Keratinocyte (primary cell): Measurements from ENCODE around the gene BTG4. TPM values are rescaled to one million over a fixed set of nuclear protein-coding genes. Genes with fewer than 3 reads are reported as not detected.

Experiments used
- DNase-seq: peaks from one replicate; pipeline ENCODE4 v3.0.0-alpha.2; 2011; ENCODE audit warnings: low read depth, missing footprints, low spot score
- FAIRE-seq: peaks from 2 replicates; lab custom pipeline; 2011; peaks lifted over from hg19 to GRCh38; lab: Jason Lieb, UNC
- H2AFZ ChIP-seq: 2 replicates; pipeline ENCODE4 v1.6.0; 2012; ENCODE audit warnings: low read length, control low read depth, inconsistent platforms; ENCODE audit not compliant: control insufficient read depth
- H3K27ac ChIP-seq: 2 replicates; pipeline ENCODE4 v1.5.1; 2011; ENCODE audit warnings: low read length; ENCODE audit not compliant: control insufficient read depth, insufficient read depth
- H3K27me3 ChIP-seq: 3 replicates; pipeline ENCODE4 v1.6.0; 2011; ENCODE audit warnings: low read length; ENCODE audit not compliant: control insufficient read depth, insufficient read depth; ENCODE audit errors: extremely low read depth
- H3K36me3 ChIP-seq, 2 experiments: 2 replicates in 1 of 2; 3 replicates in 1 of 2; pipeline ENCODE4 v1.5.1; 2011; ENCODE audit warnings: low read length in 2 of 2, mild to moderate bottlenecking in 1 of 2; ENCODE audit not compliant: control insufficient read depth in 2 of 2, insufficient read depth in 2 of 2; ENCODE audit errors: extremely low read depth in 1 of 2
- H3K4me1 ChIP-seq: 3 replicates; pipeline ENCODE4 v1.5.1; 2011; ENCODE audit warnings: low read length; ENCODE audit not compliant: control insufficient read depth, insufficient read depth; ENCODE audit errors: extremely low read depth
- H3K4me2 ChIP-seq: 3 replicates; pipeline ENCODE4 v1.6.0; 2011; ENCODE audit warnings: low read depth, low read length; ENCODE audit not compliant: control insufficient read depth, insufficient read depth; ENCODE audit errors: extremely low read depth
- H3K4me3 ChIP-seq, 3 experiments: fragments of 200-600 bp in 1 of 3; sonication (generic) in 1 of 3; 2 replicates in 2 of 3; 3 replicates in 1 of 3; pipeline ENCODE4 v1.5.1; 2011 to 2016; ENCODE audit warnings: low read length in 3 of 3, mild to moderate bottlenecking in 3 of 3, control low read depth in 2 of 3, inconsistent platforms in 1 of 3, low read depth in 1 of 3, mixed read lengths in 1 of 3, mixed run types in 1 of 3, moderate library complexity in 1 of 3; ENCODE audit not compliant: control insufficient read depth in 2 of 3, insufficient read depth in 2 of 3; ENCODE audit errors: extremely low read depth in 1 of 3
- H3K79me2 ChIP-seq: 2 replicates; pipeline ENCODE4 v1.6.0; 2012; ENCODE audit warnings: low read length; ENCODE audit not compliant: control insufficient read depth, insufficient read depth
- H3K9ac ChIP-seq: 3 replicates; pipeline ENCODE4 v1.6.0; 2011; ENCODE audit warnings: low read length; ENCODE audit not compliant: control insufficient read depth, insufficient read depth; ENCODE audit errors: extremely low read depth
- H3K9me1 ChIP-seq: 3 replicates; pipeline ENCODE4 v1.6.0; 2011; ENCODE audit warnings: low read length; ENCODE audit not compliant: control insufficient read depth, insufficient read depth; ENCODE audit errors: extremely low read depth
- H3K9me3 ChIP-seq: 2 replicates; pipeline ENCODE4 v1.5.1; 2012; ENCODE audit warnings: low read depth, low read length; ENCODE audit not compliant: control insufficient read depth
- H4K20me1 ChIP-seq: 3 replicates; pipeline ENCODE4 v1.6.0; 2011; ENCODE audit warnings: low read length; ENCODE audit not compliant: control insufficient read depth, insufficient read depth; ENCODE audit errors: extremely low read depth
- EZH2 ChIP-seq: IDR thresholded peaks from one replicate; pipeline ENCODE4 v1.6.1; 2012; ENCODE audit warnings: inconsistent platforms, mild to moderate bottlenecking, low read length, moderate library complexity
- dilution Hi-C: fragments of 300-500 bp; cut with MboI; formaldehyde crosslinking; loops from one replicate; pipeline ENCODE4 v1.7.0; 2020; ENCODE audit warnings: low sequenced_read_pairs; ENCODE audit not compliant: extremely low pct_ligation_motif_present
- polyA plus RNA-seq, 5 experiments: library from polyadenylated mRNA; depleted of rRNA in 3 of 5; stranded (reverse) in 3 of 5; stranded (forward) in 1 of 5; unstranded in 1 of 5; fragments of >200 nt; gene quantifications; 1 replicate in 1 of 5; 2 replicates in 3 of 5; 3 replicates in 1 of 5; pipeline versions ENCODE4 v1.2.1 to v1.2.3, GENCODE V29; 2011 to 2012; ENCODE audit warnings: missing spikeins in 2 of 5, low read depth in 1 of 5, low replicate concordance in 1 of 5
- TF ChIP-seq, protein P1 (sequence below), 3 experiments: IDR thresholded peaks in 1 of 3; conservative IDR thresholded peaks in 1 of 3; optimal IDR thresholded peaks in 1 of 3; 2 replicates in 2 of 3; 3 replicates in 1 of 3; pipeline versions ENCODE3 to v1.5.1; 2011; ENCODE audit warnings: low read length in 3 of 3, mild to moderate bottlenecking in 3 of 3, moderate library complexity in 2 of 3, control low read depth in 1 of 3, inconsistent platforms in 1 of 3; ENCODE audit not compliant: insufficient read depth in 2 of 3; ENCODE audit errors: extremely low read depth in 1 of 3

Gene BTG4
- polyA plus RNA-seq, 1 donor (not counting 4 experiments of a cell fraction or from before 2014, with no cell fraction given), result 0.12 TPM

DNA sequence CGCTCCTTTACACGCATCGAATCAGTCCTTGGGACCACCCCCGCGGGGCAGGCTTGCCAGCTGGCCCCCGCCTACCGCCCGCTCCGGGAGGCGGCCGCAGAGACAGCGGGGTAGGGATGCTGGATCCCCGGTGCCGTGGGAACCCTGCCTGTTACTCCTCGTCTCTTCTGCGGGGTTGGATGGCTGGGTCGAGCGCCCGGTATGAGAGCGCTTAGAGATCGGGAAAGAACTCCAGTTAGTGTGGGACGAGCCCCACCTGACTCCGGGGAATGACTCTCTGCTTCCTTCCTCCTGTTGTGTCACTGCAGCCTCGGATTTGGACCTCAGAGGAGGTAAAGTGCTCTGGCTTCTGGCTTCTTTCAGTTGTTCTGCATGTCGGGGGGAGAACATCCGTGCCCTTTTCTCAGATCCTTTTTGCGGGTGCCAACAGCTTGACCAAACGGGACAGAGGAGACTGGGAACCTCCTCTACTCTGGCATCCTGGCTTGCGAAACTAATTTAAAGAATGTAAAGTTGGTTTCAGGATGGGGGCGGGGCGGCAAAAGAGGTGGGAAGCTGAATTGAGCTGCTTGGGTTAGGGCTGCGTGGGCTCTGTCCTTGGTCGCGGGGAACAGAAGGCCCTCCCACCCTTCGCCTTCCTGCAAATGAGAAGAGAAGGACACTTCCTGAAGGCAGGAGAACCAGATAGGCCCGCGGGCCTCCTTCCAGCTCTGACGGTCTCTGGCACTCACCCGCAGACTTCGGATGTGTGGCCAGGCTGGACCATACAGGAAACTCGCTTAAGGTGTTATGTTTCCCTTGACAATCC, 29.3 kb upstream of the BTG4 start:
- Histone ChIP-seq H3K79me2 (no peaks in the 10 kb centered on the region), H3K4me3 (peak overlapping the region; percentile 30 to 65 (median 50)), H3K9me3 (no peaks in the 10 kb centered on the region), H3K4me1 (peaks cover 10% of the 10 kb centered on the region), H3K27me3 (peaks cover 23% of the 10 kb centered on the region), H3K9ac (peak overlapping the region; percentile 46), H4K20me1 (no peaks in the 10 kb centered on the region), H3K9me1 (no peaks in the 10 kb centered on the region), H2AFZ (peak overlapping the region; percentile 64), H3K4me2 (peak overlapping the region; percentile 87), H3K27ac (no peak overlapping the region), H3K36me3 (no peaks in the 10 kb centered on the region)
- no peak for DNase-seq
- dilution Hi-C loops, result no loop called here
- peak; percentile 35 for TF ChIP-seq EZH2
- TF ChIP-seq, protein P1, sequence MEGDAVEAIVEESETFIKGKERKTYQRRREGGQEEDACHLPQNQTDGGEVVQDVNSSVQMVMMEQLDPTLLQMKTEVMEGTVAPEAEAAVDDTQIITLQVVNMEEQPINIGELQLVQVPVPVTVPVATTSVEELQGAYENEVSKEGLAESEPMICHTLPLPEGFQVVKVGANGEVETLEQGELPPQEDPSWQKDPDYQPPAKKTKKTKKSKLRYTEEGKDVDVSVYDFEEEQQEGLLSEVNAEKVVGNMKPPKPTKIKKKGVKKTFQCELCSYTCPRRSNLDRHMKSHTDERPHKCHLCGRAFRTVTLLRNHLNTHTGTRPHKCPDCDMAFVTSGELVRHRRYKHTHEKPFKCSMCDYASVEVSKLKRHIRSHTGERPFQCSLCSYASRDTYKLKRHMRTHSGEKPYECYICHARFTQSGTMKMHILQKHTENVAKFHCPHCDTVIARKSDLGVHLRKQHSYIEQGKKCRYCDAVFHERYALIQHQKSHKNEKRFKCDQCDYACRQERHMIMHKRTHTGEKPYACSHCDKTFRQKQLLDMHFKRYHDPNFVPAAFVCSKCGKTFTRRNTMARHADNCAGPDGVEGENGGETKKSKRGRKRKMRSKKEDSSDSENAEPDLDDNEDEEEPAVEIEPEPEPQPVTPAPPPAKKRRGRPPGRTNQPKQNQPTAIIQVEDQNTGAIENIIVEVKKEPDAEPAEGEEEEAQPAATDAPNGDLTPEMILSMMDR (optimal IDR thresholded peaks at IDR 0.05 in 1 of 3, IDR thresholded peaks at IDR 0.05 in 1 of 3, conservative IDR thresholded peaks at IDR 0.05 in 1 of 3; ENCODE audit: extremely low read depth in 1 of 3, insufficient read depth in 2 of 3, low read length in 3 of 3), result no peak
- peak; percentile 36 for FAIRE-seq

DNA sequence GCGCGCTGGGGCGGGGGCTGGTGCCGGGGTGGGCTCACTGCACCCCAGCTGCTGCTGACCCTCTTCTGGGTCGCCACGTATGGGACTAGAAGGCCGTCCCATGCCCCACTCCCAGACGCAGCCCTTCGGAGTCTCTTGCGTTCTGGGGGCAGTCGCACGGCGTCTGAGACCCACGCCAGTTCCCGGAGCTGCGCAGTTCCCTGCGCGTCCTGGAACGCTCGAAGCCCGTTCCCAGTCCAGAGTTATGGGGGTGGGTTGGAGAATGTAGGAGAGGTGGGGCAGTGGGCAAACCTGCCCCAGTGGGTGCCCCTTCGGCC, 28.7 kb upstream of the BTG4 start:
- dilution Hi-C loops, result no loop called here
- Histone ChIP-seq H3K27me3 (peaks cover 23% of the 10 kb centered on the region), H3K9me1 (no peaks in the 10 kb centered on the region), H3K27ac (no peak overlapping the region), H4K20me1 (no peaks in the 10 kb centered on the region), H3K36me3 (no peaks in the 10 kb centered on the region), H3K4me1 (peaks cover 10% of the 10 kb centered on the region), H3K4me3 (peak overlapping the region; percentile 30 to 65 (median 50)), H3K4me2 (peak overlapping the region; percentile 87), H2AFZ (peak overlapping the region; percentile 64), H3K79me2 (no peaks in the 10 kb centered on the region), H3K9ac (peak overlapping the region; percentile 46), H3K9me3 (no peaks in the 10 kb centered on the region)
- FAIRE-seq (no peak), DNase-seq (no peak)
- TF ChIP-seq, protein P1 (optimal IDR thresholded peaks at IDR 0.05 in 1 of 3, IDR thresholded peaks at IDR 0.05 in 1 of 3, conservative IDR thresholded peaks at IDR 0.05 in 1 of 3; ENCODE audit: extremely low read depth in 1 of 3, insufficient read depth in 2 of 3, low read length in 3 of 3), result no peak
- peak; percentile 15 for TF ChIP-seq EZH2
